HEK293T (cell line): ENCODE data around the gene TEX10.
"Not testable (repeated sequence)": the region's sequence is repeated elsewhere in the genome, so short reads cannot be mapped to it uniquely, and the experiment has no call there.

ENCODE experiments used
- CTCF ChIA-PET: fragments of 350-600 bp; formaldehyde crosslinking; extraction: SDS; loops from one replicate; lab custom pipeline; 2021; ENCODE audit warnings: antibody characterized with exemption, inconsistent platforms; lab: Yijun Ruan, JAX
- POLR2A ChIA-PET: fragments of 350-600 bp; formaldehyde crosslinking; extraction: SDS; loops from one replicate; lab custom pipeline; 2020; ENCODE audit warnings: antibody characterized with exemption, inconsistent platforms; lab: Yijun Ruan, JAX
- DNase-seq: peaks from one replicate; pipeline ENCODE4 v3.0.0; 2012; ENCODE audit warnings: mixed read lengths; ENCODE audit errors: extremely low spot score
- ARNT ChIP-seq: fragments of 450-650 bp; IDR thresholded peaks from 2 replicates; pipeline ENCODE4 v1.6.1; 2017; ENCODE audit warnings: mild to moderate bottlenecking
- BHLHE40 ChIP-seq: fragments of 450-650 bp; IDR thresholded peaks from 2 replicates; pipeline ENCODE4 v1.6.1; 2016; ENCODE audit warnings: mild to moderate bottlenecking, moderate library complexity, borderline replicate concordance
- CTBP1 ChIP-seq: fragments of 450-650 bp; IDR thresholded peaks from 2 replicates; pipeline ENCODE4 v1.6.1; 2016; ENCODE audit warnings: borderline replicate concordance
- ELF4 ChIP-seq: fragments of 450-650 bp; IDR thresholded peaks from 2 replicates; pipeline ENCODE4 v1.6.1; 2017; ENCODE audit warnings: antibody characterized with exemption
- FOXA1 ChIP-seq: fragments of 450-650 bp; IDR thresholded peaks from 2 replicates; pipeline ENCODE4 v1.6.1; 2016; ENCODE audit warnings: mild to moderate bottlenecking
- FOXK2 ChIP-seq: fragments of 450-650 bp; IDR thresholded peaks from 2 replicates; pipeline ENCODE4 v1.6.1; 2016; ENCODE audit warnings: mild to moderate bottlenecking
- FOXM1 ChIP-seq: fragments of 450-650 bp; IDR thresholded peaks from 2 replicates; pipeline ENCODE4 v1.6.1; 2017; ENCODE audit warnings: mild to moderate bottlenecking, borderline replicate concordance
- HDGF ChIP-seq: fragments of 450-650 bp; IDR thresholded peaks from 2 replicates; pipeline ENCODE4 v1.6.1; 2017; ENCODE audit warnings: antibody characterized with exemption, borderline replicate concordance
- L3MBTL2 ChIP-seq: fragments of 450-650 bp; conservative IDR thresholded peaks from 2 replicates; pipeline ENCODE4 v1.6.1; 2016; ENCODE audit warnings: mild to moderate bottlenecking
- LEF1 ChIP-seq: fragments of 450-650 bp; IDR thresholded peaks from 2 replicates; pipeline ENCODE4 v1.6.1; 2017; ENCODE audit warnings: mild to moderate bottlenecking, borderline replicate concordance
- NFRKB ChIP-seq: fragments of 450-650 bp; IDR thresholded peaks from 2 replicates; pipeline ENCODE4 v1.6.1; 2016; ENCODE audit warnings: mild to moderate bottlenecking, moderate library complexity
- PKNOX1 ChIP-seq: fragments of 450-650 bp; IDR thresholded peaks from 2 replicates; pipeline ENCODE4 v1.6.1; 2016
- SP1 ChIP-seq: fragments of 450-650 bp; IDR thresholded peaks from 2 replicates; pipeline ENCODE4 v1.6.1; 2017
- SUZ12 ChIP-seq: fragments of 450-650 bp; IDR thresholded peaks from 2 replicates; pipeline ENCODE4 v1.6.1; 2016; ENCODE audit warnings: mild to moderate bottlenecking
- TARDBP ChIP-seq: fragments of 450-650 bp; IDR thresholded peaks from 2 replicates; pipeline ENCODE4 v1.6.1; 2016
- ZNF384 ChIP-seq: fragments of 450-650 bp; IDR thresholded peaks from 2 replicates; pipeline ENCODE4 v1.6.1; 2016

TEX10 gene

GRCh38 chr9:100352727-100353505 is at the start of gene TEX10:
TSS of gene TEX10 (minus strand) at chr9:100352942. CDS start at chr9:100349363, 3,579 bp downstream.
- POLR2A ChIA-PET: interaction anchor here (0.8 to 1.7 kb wide), 7 partner anchors 8 to 75 kb away, joined by 3 to 6 read pairs (median 3); no protein-coding TSS in a partner anchor
- CTCF ChIA-PET: no interaction called here
- TF ChIP-seq L3MBTL2: peak; percentile 96
- TF ChIP-seq SUZ12: no peak
- no peak for TF ChIP-seq FOXK2
- TF ChIP-seq TARDBP: no peak
- peak; percentile 36; the same call in 1 of the 2 replicates for TF ChIP-seq ELF4
- peak; percentile 95 for DNase-seq

GRCh38 chr9:100401042-100401441 is 48.3 kb upstream of the TEX10 start:
- no peak for DNase-seq
- ChIA-PET POLR2A (no interaction called here), CTCF (no interaction called here)
- no peak for TF ChIP-seq NFRKB

DNA sequence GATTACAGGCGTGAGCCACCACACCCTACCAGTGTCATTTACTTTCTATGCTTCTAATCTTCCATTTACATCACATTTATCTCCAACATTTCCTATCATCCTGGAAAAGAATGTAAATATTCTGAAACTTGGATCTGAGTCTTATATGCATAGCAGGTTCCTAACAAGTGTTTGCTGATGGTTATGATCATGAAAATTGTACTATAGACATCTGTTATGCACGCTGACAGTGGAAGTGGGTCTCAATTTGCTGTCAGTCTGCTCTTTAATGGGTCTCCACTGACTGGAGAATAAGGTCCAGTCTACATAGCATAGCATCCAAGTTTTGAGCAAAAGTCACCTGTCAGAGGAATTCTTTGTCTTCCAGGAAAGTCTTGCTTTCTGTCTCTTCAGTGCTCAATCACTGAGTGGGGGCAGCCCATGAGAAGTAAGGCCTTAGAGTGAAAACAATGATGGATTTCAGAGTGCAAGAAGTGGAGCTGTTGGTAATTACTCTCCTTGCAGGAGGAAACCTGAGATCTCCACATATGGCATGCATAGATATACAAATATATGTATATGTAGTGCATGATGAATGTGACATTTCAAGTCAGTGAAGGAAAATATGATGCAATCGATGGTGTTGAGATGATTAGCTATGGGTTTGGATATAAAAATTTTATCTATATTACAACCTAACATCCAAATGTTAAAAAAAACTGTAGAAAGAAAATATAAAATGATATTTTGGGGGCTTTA is 45.0 kb upstream of the TEX10 start:
- no peak for DNase-seq
- TF ChIP-seq L3MBTL2: no peak
- no peak for TF ChIP-seq SP1
- no peak for TF ChIP-seq LEF1
- TF ChIP-seq SUZ12: no peak
- no peak for TF ChIP-seq PKNOX1
- TF ChIP-seq FOXM1: no peak
- TF ChIP-seq NFRKB: no peak
- TF ChIP-seq FOXA1: no peak
- TF ChIP-seq ELF4: no peak
- TF ChIP-seq FOXK2: no peak
- no peak for TF ChIP-seq TARDBP
- no peak for TF ChIP-seq CTBP1
- no peak for TF ChIP-seq BHLHE40
- ChIA-PET POLR2A (no interaction called here), CTCF (no interaction called here)

GRCh38 chr9:100396769-100397168 is 44.0 kb upstream of the TEX10 start:
- CTCF ChIA-PET: no interaction called here
- POLR2A ChIA-PET: no interaction called here
- TF ChIP-seq TARDBP (no peak), SUZ12 (no peak), ELF4 (no peak), FOXM1 (no peak), CTBP1 (no peak), HDGF (no peak), NFRKB (no peak), ZNF384 (no peak), ARNT (no peak), PKNOX1 (no peak), L3MBTL2 (no peak), FOXK2 (no peak), BHLHE40 (no peak), LEF1 (no peak), FOXA1 (no peak), SP1 (no peak)
- DNase-seq: no peak

DNA sequence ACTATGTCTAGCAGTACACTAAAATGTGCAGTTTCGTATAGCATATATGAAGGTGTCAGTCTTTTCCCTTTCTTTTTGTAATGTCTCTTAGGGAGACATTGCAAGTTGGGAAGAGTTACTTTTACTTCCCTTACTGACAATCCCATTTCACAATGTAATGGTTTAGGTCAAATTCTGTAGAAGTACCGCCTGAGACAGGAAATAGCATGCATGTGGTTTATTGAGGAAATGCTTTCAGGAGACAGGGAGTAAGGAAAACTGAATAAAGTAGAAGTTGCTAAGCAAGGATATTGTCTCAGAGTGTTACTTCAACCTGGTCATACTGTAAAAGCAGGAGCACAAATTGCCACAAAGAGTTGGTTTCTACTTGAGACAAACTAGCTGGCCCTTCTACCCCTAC is 42.1 kb upstream of the TEX10 start:
- CTCF ChIA-PET: no interaction called here
- TF ChIP-seq ELF4 (no peak), LEF1 (no peak), SP1 (no peak), HDGF (no peak), TARDBP (no peak), FOXM1 (no peak), CTBP1 (no peak)
- DNase-seq: no peak

GRCh38 chr9:100394032-100394695 is 41.4 kb upstream of the TEX10 start:
- ChIA-PET POLR2A (no interaction called here), CTCF (no interaction called here)
- TF ChIP-seq CTBP1 (no peak), FOXK2 (no peak), L3MBTL2 (no peak), ARNT (no peak), PKNOX1 (no peak), LEF1 (no peak), TARDBP (no peak), NFRKB (no peak), ELF4 (no peak)
- DNase-seq: no peak

More for the DNA sequence above, 42.1 kb upstream of the TEX10 start:
- POLR2A ChIA-PET: no interaction called here

- POLR2A ChIA-PET, CTCF ChIA-PET, DNase-seq: not testable (repeated sequence)
These were observed 40.2 kb upstream of the TEX10 start for GRCh38 chr9:100392989-100393388.
